SK-N-SH (cell line): ENCODE data around the gene RRAD. TPM values are rescaled to one million over a fixed set of nuclear protein-coding genes. Genes with fewer than 3 reads are reported as not detected.

Experiments used
- CTCF ChIA-PET: fragments of 300-600, 350-600 bp; formaldehyde crosslinking; extraction: SDS; loops from one replicate; lab custom pipeline; 2021; lab: Yijun Ruan, JAX
- POLR2A ChIA-PET: fragments of 350-600 bp; sonication (Branson Sonifier 250); formaldehyde crosslinking; extraction: SDS; loops from one replicate; lab custom pipeline; 2020; ENCODE audit warnings: antibody characterized with exemption, inconsistent platforms; lab: Yijun Ruan, JAX
- DNase-seq: peaks from one replicate; pipeline ENCODE4 v3.0.0; 2012
- H2AFZ ChIP-seq: fragments of 200-600 bp; sonication (generic); 2 replicates; pipeline ENCODE4 v1.8.1; 2016; ENCODE audit warnings: antibody characterized with exemption, mild to moderate bottlenecking, low read depth
- H3F3A ChIP-seq: fragments of 200-600 bp; sonication (generic); replicated peaks from 2 replicates; pipeline ENCODE3; 2016; ENCODE audit warnings: antibody characterized with exemption, mild to moderate bottlenecking; ENCODE audit not compliant: insufficient read depth
- H3K27ac ChIP-seq, 2 experiments: fragments of 200-500 bp in 1 of 2; fragments of 200-600 bp in 1 of 2; sonication (Bioruptor generic) in 1 of 2; sonication (generic), shearing (Covaris generic) in 1 of 2; 2 replicates each; pipeline versions ENCODE4 v1.5.1 to v1.6.1; 2014 to 2016; ENCODE audit warnings: low read depth in 2 of 2, inconsistent platforms in 1 of 2, low read length in 1 of 2, mild to moderate bottlenecking in 1 of 2, mixed read lengths in 1 of 2
- H3K27me3 ChIP-seq: fragments of 200-600 bp; sonication (generic), shearing (Covaris generic); 2 replicates; pipeline ENCODE4 v1.6.1; 2016; ENCODE audit warnings: mixed run types; ENCODE audit not compliant: insufficient read depth
- H3K36me3 ChIP-seq, 2 experiments: fragments of 200-500 bp in 1 of 2; fragments of 200-600 bp in 1 of 2; sonication (Bioruptor generic) in 1 of 2; sonication (generic) in 1 of 2; replicated peaks in 1 of 2; 2 replicates each; pipeline versions ENCODE3 to v1.5.1; 2014 to 2016; ENCODE audit warnings: low read length in 1 of 2, mild to moderate bottlenecking in 1 of 2; ENCODE audit not compliant: insufficient read depth in 2 of 2, control insufficient read depth in 1 of 2
- H3K4me1 ChIP-seq, 2 experiments: fragments of 200-500 bp in 1 of 2; fragments of 200-600 bp in 1 of 2; sonication (Bioruptor generic) in 1 of 2; sonication (generic), shearing (Covaris generic) in 1 of 2; 2 replicates each; pipeline versions ENCODE4 v1.5.1 to v1.6.1; 2014 to 2016; ENCODE audit warnings: low read depth in 1 of 2, low read length in 1 of 2, mixed run types in 1 of 2; ENCODE audit not compliant: insufficient read depth in 2 of 2, control insufficient read depth in 1 of 2
- H3K4me2 ChIP-seq: fragments of 200-600 bp; sonication (generic), shearing (Covaris generic); 2 replicates; pipeline ENCODE4 v1.6.1; 2017; ENCODE audit warnings: mixed run types
- H3K4me3 ChIP-seq, 2 experiments: fragments of 200-500 bp in 1 of 2; fragments of 200-600 bp in 1 of 2; sonication (Bioruptor generic) in 1 of 2; sonication (generic), shearing (Covaris generic) in 1 of 2; 2 replicates each; pipeline versions ENCODE4 v1.5.1 to v1.8.1; 2014 to 2016; ENCODE audit warnings: low read depth in 2 of 2, inconsistent platforms in 1 of 2, low read length in 1 of 2, mild to moderate bottlenecking in 1 of 2, mixed read lengths in 1 of 2, moderate library complexity in 1 of 2
- H3K79me2 ChIP-seq: fragments of 200-600 bp; sonication (generic); 2 replicates; pipeline ENCODE4 v1.8.1; 2017; ENCODE audit warnings: mild to moderate bottlenecking; ENCODE audit not compliant: insufficient read depth
- H3K9ac ChIP-seq: fragments of 200-600 bp; sonication (generic); 2 replicates; pipeline ENCODE4 v1.6.1; 2017; ENCODE audit warnings: mixed run types
- H3K9me2 ChIP-seq: fragments of 200-600 bp; sonication (generic); 2 replicates; pipeline ENCODE4 v1.6.1; 2017; ENCODE audit warnings: mixed run types
- H3K9me3 ChIP-seq: fragments of 200-600 bp; sonication (generic); 2 replicates; pipeline ENCODE4 v1.6.1; 2017; ENCODE audit warnings: mixed run types, mild to moderate bottlenecking, moderate library complexity
- H4K20me1 ChIP-seq: fragments of 200-600 bp; sonication (generic); 2 replicates; pipeline ENCODE4 v1.6.1; 2017; ENCODE audit warnings: mild to moderate bottlenecking, mixed run types; ENCODE audit not compliant: insufficient read depth
- CHD2 ChIP-seq: fragments of 150-350 bp; IDR thresholded peaks from 2 replicates; pipeline ENCODE4 v1.6.1; 2018; ENCODE audit warnings: low read length; ENCODE audit not compliant: partially characterized antibody
- ELF1 ChIP-seq: IDR thresholded peaks from 2 replicates; pipeline ENCODE4 v1.4.0; 2012
- EP300 ChIP-seq, 2 experiments: IDR thresholded peaks; 2 replicates each; pipeline versions ENCODE4 v1.4.0 to v1.6.1; 2012; ENCODE audit warnings: borderline replicate concordance in 1 of 2, low read depth in 1 of 2, low read length in 1 of 2
- IRF3 ChIP-seq: fragments of 150-350 bp; IDR thresholded peaks from 2 replicates; pipeline ENCODE4 v1.6.1; 2016; ENCODE audit warnings: mild to moderate bottlenecking, low read depth, low read length
- MXI1 ChIP-seq: IDR thresholded peaks from 2 replicates; pipeline ENCODE4 v1.6.1; 2012; ENCODE audit warnings: mild to moderate bottlenecking, low read depth, low read length, improper control_type of control experiment
- NFIC ChIP-seq: IDR thresholded peaks from 2 replicates; pipeline ENCODE4 v1.4.0; 2012; ENCODE audit warnings: borderline replicate concordance
- POLR2AphosphoS5 ChIP-seq: IDR thresholded peaks from 2 replicates; pipeline ENCODE4 v1.6.1; 2012; ENCODE audit warnings: low read depth, low read length
- SIN3A ChIP-seq: IDR thresholded peaks from 2 replicates; pipeline ENCODE4 v1.6.1; 2012; ENCODE audit warnings: low read depth, mild to moderate bottlenecking, low read length, moderate library complexity, borderline replicate concordance
- TCF12 ChIP-seq: IDR thresholded peaks from 2 replicates; pipeline ENCODE4 v1.4.0; 2012
- TEAD4 ChIP-seq: IDR thresholded peaks from 2 replicates; pipeline ENCODE4 v1.4.0; 2012; ENCODE audit warnings: mild to moderate bottlenecking, borderline replicate concordance; ENCODE audit not compliant: insufficient read depth
- ZBTB33 ChIP-seq: IDR thresholded peaks from 2 replicates; pipeline ENCODE4 v1.4.0; 2012; ENCODE audit warnings: low read depth, borderline replicate concordance
- WGBS: methylation state at CpG from one replicate; pipeline ENCODE4 v1.1.6; 2017; ENCODE audit warnings: low lambda C conversion rate; 5-methylcytosine and 5-hydroxymethylcytosine counted together
- polyA plus RNA-seq, 3 experiments: library from polyadenylated mRNA; depleted of rRNA; stranded (reverse); fragments of >200 nt; gene quantifications; 2 replicates each; pipeline ENCODE4 v1.2.3, GENCODE V29; 2012

RRAD gene
- polyA plus RNA-seq, 1 of the 3 experiments (the other 2 are of a cell fraction), result 9.3 TPM

DNA sequence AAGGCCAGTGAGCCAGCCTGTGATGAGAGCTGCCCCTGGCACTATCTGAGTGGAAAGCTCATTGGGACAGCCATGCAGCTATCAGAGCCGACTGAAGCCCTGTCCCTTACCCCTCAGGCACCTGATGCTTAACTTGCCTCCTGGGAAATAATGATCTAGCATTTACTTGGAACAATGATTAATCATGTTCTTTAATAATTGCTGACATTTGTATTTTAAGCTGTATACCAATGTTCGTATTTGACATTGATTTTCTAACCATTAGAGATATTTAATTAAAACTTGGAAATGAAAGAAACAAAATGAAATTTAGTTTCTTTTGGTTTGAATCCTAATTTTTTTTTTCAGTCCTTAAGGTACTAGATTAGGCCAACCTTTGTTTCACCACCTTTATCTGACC, 34.5 kb downstream of the RRAD start (continued):
- TF ChIP-seq ELF1 (no peak), IRF3 (no peak), MXI1 (no peak)

DNA sequence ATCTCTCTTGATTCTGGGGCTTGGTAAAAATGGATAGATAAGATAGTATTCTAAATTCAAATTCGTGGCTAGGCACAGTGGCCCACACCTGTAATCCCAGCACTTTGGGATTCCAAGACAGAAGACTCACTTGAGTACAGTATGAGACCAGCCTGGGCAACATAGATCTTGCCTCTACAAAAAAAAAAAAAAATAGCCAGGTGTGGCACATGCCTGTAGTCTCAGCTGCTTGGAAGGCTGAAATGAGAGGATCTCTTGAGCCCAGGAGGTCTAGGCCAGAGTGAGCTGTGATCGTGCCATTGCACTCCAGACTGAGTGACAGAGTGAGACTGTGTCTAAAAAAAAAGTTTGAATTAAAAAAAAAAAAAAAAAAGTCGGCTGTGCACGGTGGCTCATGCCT, 35.7 kb downstream of the RRAD start:
- H2AFZ ChIP-seq, result no peak overlapping the region
- H3K36me3 ChIP-seq, result peaks cover 9 to 13% of the 10 kb centered on the region in 2 experiments
- CTCF ChIA-PET, result interaction anchor here (0.9 to 3.0 kb wide), 4 partner anchors 16 to 88 kb away, joined by 3 to 8 read pairs (median 5); no protein-coding TSS in a partner anchor
- no peaks in the 10 kb centered on the region for H3K79me2 ChIP-seq
- H3K4me3 ChIP-seq, result no peak overlapping the region
- H3F3A ChIP-seq, result peaks cover 3% of the 10 kb centered on the region
- POLR2A ChIA-PET, result no interaction called here
- 81% methylated on average over 4 of the region's 4 CpGs for WGBS
- DNase-seq, result no peak
- no peaks in the 10 kb centered on the region for H3K27me3 ChIP-seq
- no peak overlapping the region for H3K9ac ChIP-seq
- no peak overlapping the region for H3K27ac ChIP-seq
- no peaks in the 10 kb centered on the region for H4K20me1 ChIP-seq
- no peak overlapping the region for H3K4me2 ChIP-seq
- no peaks in the 10 kb centered on the region for H3K9me2 ChIP-seq
- H3K9me3 ChIP-seq, result no peaks in the 10 kb centered on the region
- TF ChIP-seq TCF12 (no peak), SIN3A (no peak), NFIC (no peak), EP300 (IDR thresholded peaks at IDR 0.05; ENCODE audit: borderline replicate concordance in 1 of 2, low read depth in 1 of 2, low read length in 1 of 2) (no peak), IRF3 (no peak), ZBTB33 (no peak), POLR2AphosphoS5 (no peak), CHD2 (no peak), MXI1 (no peak), TEAD4 (no peak)
- H3K4me1 ChIP-seq, result 0 out of 4 replicates have a peak, but pooled peaks cover 0 to 7% of the 10 kb centered on the region in 2 experiments
